RWPE2 (cell line): ENCODE results near the gene RGS8.

Experiments
- ATAC-seq: fragments of 200-7000 bp; cut with Tn5 transposase; 3 replicates; pipeline ENCODE4 v1.9.1; 2021; ENCODE audit warnings: low read depth
- DNase-seq: peaks from one replicate; pipeline ENCODE4 v3.0.0-alpha.2; 2020; ENCODE audit warnings: low spot score
- H3K27ac ChIP-seq: fragments of 450-650 bp; 2 replicates; pipeline ENCODE4 v1.5.1; 2017; ENCODE audit warnings: mild to moderate bottlenecking; ENCODE audit not compliant: poor library complexity, severe bottlenecking
- H3K27me3 ChIP-seq: fragments of 250-450 bp; sonication (Bioruptor Pico); 2 replicates; pipeline ENCODE4 v1.5.1; 2021; ENCODE audit warnings: mild to moderate bottlenecking, moderate library complexity; ENCODE audit not compliant: insufficient read depth, poor library complexity, severe bottlenecking
- H3K36me3 ChIP-seq: fragments of 250-450 bp; sonication (Bioruptor Pico); 2 replicates; pipeline ENCODE4 v1.5.1; 2020; ENCODE audit warnings: low read depth, mild to moderate bottlenecking, moderate library complexity
- H3K4me1 ChIP-seq: fragments of 250-450 bp; sonication (Bioruptor Pico); 2 replicates; pipeline ENCODE4 v1.5.1; 2021; ENCODE audit warnings: mild to moderate bottlenecking, moderate library complexity; ENCODE audit not compliant: insufficient read depth, poor library complexity, severe bottlenecking
- H3K4me3 ChIP-seq: fragments of 250-450 bp; sonication (Bioruptor Pico); 2 replicates; pipeline ENCODE4 v1.5.1; 2021; ENCODE audit warnings: mild to moderate bottlenecking, moderate library complexity; ENCODE audit not compliant: severe bottlenecking
- H3K9me3 ChIP-seq: fragments of 250-450 bp; sonication (Bioruptor Pico); 2 replicates; pipeline ENCODE4 v1.5.1; 2021; ENCODE audit warnings: mild to moderate bottlenecking, moderate library complexity; ENCODE audit not compliant: severe bottlenecking
- CTCF ChIP-seq: fragments of 450-650 bp; IDR thresholded peaks from one replicate; pipeline ENCODE4 v1.5.1; 2017; ENCODE audit warnings: mild to moderate bottlenecking, moderate library complexity; ENCODE audit not compliant: poor library complexity, severe bottlenecking

Gene RGS8

GRCh38 chr1:182713492-182713891, 29.1 kb upstream of the RGS8 start:
- Histone ChIP-seq H3K4me1 (no peaks in the 10 kb centered on the region), H3K27me3 (no peaks in the 10 kb centered on the region), H3K4me3 (no peak overlapping the region), H3K9me3 (no peaks in the 10 kb centered on the region), H3K27ac (no peak overlapping the region), H3K36me3 (no peaks in the 10 kb centered on the region)
- TF ChIP-seq CTCF = no peak
- DNase-seq (no peak), ATAC-seq (no peak)

GRCh38 chr1:182709855-182710254, 25.5 kb upstream of the RGS8 start:
- Histone ChIP-seq H3K4me1 (no peaks in the 10 kb centered on the region), H3K9me3 (no peaks in the 10 kb centered on the region), H3K4me3 (no peak overlapping the region), H3K36me3 (no peaks in the 10 kb centered on the region), H3K27me3 (no peaks in the 10 kb centered on the region), H3K27ac (no peak overlapping the region)
- no peak for ATAC-seq
- no peak for TF ChIP-seq CTCF
- DNase-seq = no peak

- TF ChIP-seq CTCF = no peak
- Histone ChIP-seq H3K36me3 (no peaks in the 10 kb centered on the region), H3K9me3 (no peaks in the 10 kb centered on the region), H3K27me3 (no peaks in the 10 kb centered on the region), H3K27ac (no peak overlapping the region), H3K4me1 (no peaks in the 10 kb centered on the region), H3K4me3 (no peak overlapping the region)
- DNase-seq = no peak
- no peak for ATAC-seq
These were observed 24.9 kb upstream of the RGS8 start for GRCh38 chr1:182709225-182709764.

GRCh38 chr1:182707122-182707521, 22.7 kb upstream of the RGS8 start:
- Histone ChIP-seq H3K4me3 (no peak overlapping the region), H3K9me3 (no peaks in the 10 kb centered on the region), H3K36me3 (no peaks in the 10 kb centered on the region), H3K27ac (no peak overlapping the region), H3K27me3 (no peaks in the 10 kb centered on the region), H3K4me1 (no peaks in the 10 kb centered on the region)
- no peak for TF ChIP-seq CTCF
- DNase-seq (no peak), ATAC-seq (no peak)

GRCh38 chr1:182704677-182705076, 20.3 kb upstream of the RGS8 start:
- ATAC-seq = no peak
- Histone ChIP-seq H3K36me3 (no peaks in the 10 kb centered on the region), H3K4me3 (no peak overlapping the region), H3K9me3 (no peaks in the 10 kb centered on the region), H3K27ac (no peak overlapping the region), H3K4me1 (no peaks in the 10 kb centered on the region), H3K27me3 (no peaks in the 10 kb centered on the region)
- no peak for TF ChIP-seq CTCF
- DNase-seq = no peak
